Endothelial cell of umbilical vein (primary cell): Measurements from ENCODE around the gene C10orf105. TPM values are rescaled to one million over a fixed set of nuclear protein-coding genes. Genes with fewer than 3 reads are reported as not detected.

Experiments
- BruUV-seq: library from RNA; stranded (reverse); fragments of 400-500 nt; replicated peaks from 2 replicates; lab custom pipeline; 2021; lab: Mats Ljungman, UMichigan
- CTCF ChIA-PET: fragments of 300-600, 350-600 bp; sonication (Branson Sonifier 250); formaldehyde crosslinking; loops from one replicate; lab custom pipeline; 2021; ENCODE audit warnings: antibody characterized with exemption, inconsistent platforms; lab: Charles Lee
- POLR2A ChIA-PET: fragments of 300-600, 350-600 bp; sonication (Branson Sonifier 250); formaldehyde crosslinking; loops from one replicate; lab custom pipeline; 2021; ENCODE audit warnings: antibody characterized with exemption, inconsistent platforms; lab: Charles Lee
- DNase-seq: peaks from one replicate; pipeline ENCODE4 v3.0.0-alpha.2; 2011; ENCODE audit warnings: low read depth, low spot score
- FAIRE-seq: peaks from 2 replicates; lab custom pipeline; 2011; peaks lifted over from hg19 to GRCh38; lab: Jason Lieb, UNC
- H2AFZ ChIP-seq: 2 replicates; pipeline ENCODE4 v1.6.0; 2012; ENCODE audit warnings: low read depth, low read length, control low read depth, inconsistent platforms
- H3K27ac ChIP-seq: 2 replicates; pipeline ENCODE4 v1.5.1; 2011; ENCODE audit warnings: low read depth, mild to moderate bottlenecking, control low read depth, low read length, moderate library complexity; ENCODE audit not compliant: insufficient read depth
- H3K27me3 ChIP-seq, 2 experiments: 2 replicates each; pipeline versions ENCODE4 v1.6.0 to v1.6.1; 2011; ENCODE audit warnings: low read length in 2 of 2, mixed read lengths in 1 of 2; ENCODE audit not compliant: control insufficient read depth in 2 of 2, insufficient read depth in 2 of 2
- H3K36me3 ChIP-seq, 2 experiments: 2 replicates in 1 of 2; 3 replicates in 1 of 2; pipeline ENCODE4 v1.5.1; 2011; ENCODE audit warnings: low read length in 2 of 2, mild to moderate bottlenecking in 1 of 2, moderate library complexity in 1 of 2; ENCODE audit not compliant: control insufficient read depth in 2 of 2, insufficient read depth in 2 of 2; ENCODE audit errors: extremely low read depth in 1 of 2
- H3K4me1 ChIP-seq: 3 replicates; pipeline ENCODE4 v1.5.1; 2011; ENCODE audit warnings: mild to moderate bottlenecking, low read length; ENCODE audit not compliant: control insufficient read depth, insufficient read depth; ENCODE audit errors: extremely low read depth
- H3K4me2 ChIP-seq: 2 replicates; pipeline ENCODE4 v1.6.1; 2011; ENCODE audit warnings: low read length, control low read depth, mixed read lengths; ENCODE audit not compliant: insufficient read depth
- H3K4me3 ChIP-seq, 3 experiments: fragments of 200-600 bp in 1 of 3; sonication (generic), shearing (Covaris generic) in 1 of 3; replicated peaks in 1 of 3; 2 replicates each; pipeline ENCODE4 v1.5.1; 2011 to 2016; ENCODE audit warnings: control low read depth in 3 of 3, low read length in 3 of 3, mild to moderate bottlenecking in 2 of 3, inconsistent platforms in 1 of 3, low read depth in 1 of 3, moderate library complexity in 1 of 3; ENCODE audit not compliant: insufficient read depth in 1 of 3
- H3K79me2 ChIP-seq: 2 replicates; pipeline ENCODE4 v1.6.0; 2012; ENCODE audit warnings: low read length, inconsistent platforms; ENCODE audit not compliant: control insufficient read depth, insufficient read depth
- H3K9ac ChIP-seq: replicated peaks from 2 replicates; pipeline ENCODE3; 2011; ENCODE audit warnings: low read length, control low read depth; ENCODE audit not compliant: insufficient read depth; ENCODE audit errors: extremely low read depth
- H3K9me1 ChIP-seq: replicated peaks from 3 replicates; pipeline ENCODE4 v1.6.0; 2011; ENCODE audit warnings: mild to moderate bottlenecking, low read length; ENCODE audit not compliant: control insufficient read depth, insufficient read depth; ENCODE audit errors: extremely low read depth
- H3K9me3 ChIP-seq: replicated peaks from 2 replicates; pipeline ENCODE4 v1.5.1; 2012; ENCODE audit warnings: low read length, inconsistent platforms; ENCODE audit not compliant: control insufficient read depth, insufficient read depth
- H4K20me1 ChIP-seq: replicated peaks from 2 replicates; pipeline ENCODE3; 2011; ENCODE audit warnings: mild to moderate bottlenecking, low read length; ENCODE audit not compliant: control insufficient read depth, insufficient read depth; ENCODE audit errors: extremely low read depth
- CTCF ChIP-seq, 2 donors: IDR thresholded peaks; 1 replicate in 1 of 2; 2 replicates in 1 of 2; pipeline ENCODE4 v1.5.1; 2011; ENCODE audit warnings: low read length in 2 of 2, mild to moderate bottlenecking in 2 of 2, moderate library complexity in 2 of 2, control low read depth in 1 of 2, inconsistent platforms in 1 of 2, low read depth in 1 of 2; ENCODE audit not compliant: insufficient read depth in 1 of 2; ENCODE audit errors: extremely low read depth in 1 of 2
- EZH2 ChIP-seq: IDR thresholded peaks from 2 replicates; pipeline ENCODE4 v1.6.1; 2012; ENCODE audit warnings: borderline replicate concordance, low read depth, mild to moderate bottlenecking, moderate library complexity, low read length, inconsistent platforms; ENCODE audit not compliant: severe bottlenecking
- FOS ChIP-seq: IDR thresholded peaks from 2 replicates; pipeline ENCODE4 v1.6.1; 2011; ENCODE audit warnings: mild to moderate bottlenecking, low read length, moderate library complexity, borderline replicate concordance; ENCODE audit not compliant: insufficient read depth
- GATA2 ChIP-seq: IDR thresholded peaks from 2 replicates; pipeline ENCODE4 v1.7.0; 2011; ENCODE audit warnings: low read depth, mild to moderate bottlenecking, moderate library complexity, mixed read lengths, low read length; ENCODE audit not compliant: insufficient read length, insufficient read depth
- JUN ChIP-seq: IDR thresholded peaks from 2 replicates; pipeline ENCODE4 v1.6.1; 2011; ENCODE audit warnings: borderline replicate concordance, low read depth; ENCODE audit not compliant: insufficient read length, insufficient read depth
- MAX ChIP-seq: IDR thresholded peaks from 2 replicates; pipeline ENCODE4 v1.6.1; 2011; ENCODE audit not compliant: insufficient read depth, insufficient read length
- MYC ChIP-seq: IDR thresholded peaks from one replicate; pipeline ENCODE4 v1.6.1; 2011; ENCODE audit warnings: mild to moderate bottlenecking, low read depth, low read length
- POLR2A ChIP-seq: IDR thresholded peaks from 2 replicates; pipeline ENCODE4 v1.6.1; 2012; ENCODE audit warnings: low read depth, mild to moderate bottlenecking, control low read depth, low read length
- POLR2AphosphoS5 ChIP-seq: IDR thresholded peaks from 2 replicates; pipeline ENCODE4 v1.6.1; 2012; ENCODE audit warnings: low read depth, mild to moderate bottlenecking, control low read depth, low read length, moderate library complexity; ENCODE audit not compliant: insufficient read depth
- dilution Hi-C: fragments of 300-500 bp; cut with MboI; formaldehyde crosslinking; loops from one replicate; pipeline ENCODE4 v1.15.0; 2019; ENCODE audit warnings: low sequenced_read_pairs; ENCODE audit not compliant: extremely low pct_ligation_motif_present
- intact Hi-C: fragments of 100-400 bp; cut with micrococcal nuclease; formaldehyde crosslinking; loops from one replicate; pipeline ENCODE4 v1.10.0; 2022
- polyA plus RNA-seq, 4 experiments: library from polyadenylated mRNA; depleted of rRNA in 3 of 4; stranded (reverse) in 3 of 4; unstranded in 1 of 4; fragments of >200 nt; gene quantifications; 2 replicates each; pipeline versions ENCODE4 v1.2.1 to v1.2.3, GENCODE V29; 2011 to 2012; ENCODE audit warnings: missing spikeins in 1 of 4
- total RNA-seq: library from RNA; stranded (reverse); gene quantifications from 2 replicates; pipeline ENCODE4 v1.2.3, GENCODE V29; 2021

C10orf105 gene
- total and polyA plus RNA-seq, 2 donors (not counting 3 experiments of a cell fraction or from before 2014, with no cell fraction given): not detected

GRCh38 chr10:71693377-71693776, 26.2 kb downstream of the C10orf105 start:
- BruUV-seq: no TSS peak
- intact Hi-C loops (loop anchor here (1.0 kb wide), 1 partner anchor 374 kb away; the partner anchor contains the start of gene SLC29A3), dilution Hi-C loops (no loop called here)
- ChIA-PET CTCF (interaction anchor here (1.0 to 5.2 kb wide), 5 partner anchors 8 to 80 kb away, joined by 3 to 33 read pairs (median 16); partner anchors contain the start of gene VSIR), POLR2A (interaction anchor here (1.3 kb wide), 1 partner anchor 15 kb away, joined by 3 read pairs; no protein-coding TSS in a partner anchor)
- peaks cover 24% of the 10 kb centered on the region for H3K4me1 ChIP-seq
- peak; percentile 92 for DNase-seq
- peaks cover 2% of the 10 kb centered on the region for H3K9me3 ChIP-seq
- FAIRE-seq: no peak
- no peaks in the 10 kb centered on the region for H3K79me2 ChIP-seq
- peaks cover 8 to 9% of the 10 kb centered on the region in 2 experiments for H3K27me3 ChIP-seq
- no peak for TF ChIP-seq MAX
- no peak for TF ChIP-seq CTCF (IDR thresholded peaks at IDR 0.05; ENCODE audit: extremely low read depth in 1 of 2, insufficient read depth in 1 of 2, low read depth in 1 of 2, low read length in 2 of 2)
- peak; percentile 97 for TF ChIP-seq JUN
- TF ChIP-seq MYC: no peak
- TF ChIP-seq GATA2: peak; percentile 57
- no peak for TF ChIP-seq EZH2
- TF ChIP-seq FOS: peak; percentile 88
- TF ChIP-seq POLR2A: no peak
- TF ChIP-seq POLR2AphosphoS5: peak; percentile 78
- H3K4me3 ChIP-seq: no peak overlapping the region
- no peaks in the 10 kb centered on the region for H3K9me1 ChIP-seq
- no peaks in the 10 kb centered on the region for H3K36me3 ChIP-seq
- no peaks in the 10 kb centered on the region for H4K20me1 ChIP-seq
- peak overlapping the region; percentile 34 for H3K9ac ChIP-seq
- no peak overlapping the region for H2AFZ ChIP-seq
- peak overlapping the region; percentile 81 for H3K27ac ChIP-seq
- H3K4me2 ChIP-seq: peak overlapping the region; percentile 78
